ENCODE data around the gene BAAT.

BAAT gene

DNA sequence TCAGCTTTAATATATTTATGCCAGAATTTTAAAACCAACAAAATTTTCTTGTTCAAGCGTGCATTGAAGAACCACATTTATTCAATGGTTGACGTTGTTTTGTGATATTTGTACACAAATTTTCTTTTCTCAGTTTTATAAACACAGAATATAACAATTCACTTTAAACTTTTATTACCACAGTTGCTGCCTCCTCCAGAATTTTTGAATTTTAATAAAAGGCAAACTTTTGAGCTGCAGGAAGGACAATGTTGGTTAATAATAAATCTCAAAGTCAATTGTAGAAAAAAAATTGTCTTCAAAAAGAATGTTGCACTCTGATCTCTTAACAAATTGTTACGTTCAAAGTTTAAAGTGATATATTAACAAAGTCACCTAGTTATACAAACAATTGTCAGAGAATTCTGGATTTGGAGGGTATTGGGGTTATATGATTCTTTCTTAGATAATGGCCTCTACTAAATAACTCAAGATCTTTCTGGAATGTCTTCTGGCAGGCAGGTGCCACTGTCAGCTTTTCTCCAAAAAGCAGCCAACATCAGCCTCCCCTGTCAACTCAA, 60.5 kb downstream of the BAAT start:
- DNase-seq (ENCODE audit: low read depth, low spot score): no peak

- no peak for DNase-seq (ENCODE audit: low read depth, low spot score)
Observed at GRCh38 chr9:101323129-101323528, 61.7 kb downstream of the BAAT start.

DNA sequence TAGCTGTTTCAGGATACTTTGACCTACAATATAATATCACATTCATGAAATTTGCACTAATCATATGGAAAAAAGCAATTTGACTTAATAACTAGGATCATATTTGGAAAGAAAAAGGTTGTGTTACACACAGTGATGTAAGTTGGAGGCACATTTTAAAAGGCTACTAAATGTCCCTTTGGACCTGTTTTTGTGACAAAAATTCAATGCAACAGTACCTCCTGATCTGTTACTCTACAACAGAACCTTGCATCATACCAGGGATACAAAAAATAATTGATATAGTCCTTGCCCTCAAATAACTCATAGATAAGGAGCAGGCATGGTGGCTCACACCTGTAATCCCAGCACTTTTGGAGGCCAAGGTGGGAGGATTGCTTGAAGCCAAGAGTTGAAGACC, 67.1 kb downstream of the BAAT start:
- DNase-seq (ENCODE audit: low read depth, low spot score): no peak

- no peak for DNase-seq (ENCODE audit: low read depth, low spot score)
Observed at GRCh38 chr9:101315112-101315450, 69.7 kb downstream of the BAAT start.

- no peak for DNase-seq (ENCODE audit: low read depth, low spot score)
Observed at GRCh38 chr9:101312661-101313060, 72.1 kb downstream of the BAAT start.

- DNase-seq (ENCODE audit: low read depth, low spot score): peak; percentile 85
Observed at GRCh38 chr9:101311758-101312420, 72.9 kb downstream of the BAAT start.

- no peak for DNase-seq (ENCODE audit: low read depth, low spot score)
Observed at GRCh38 chr9:101311191-101311590, 73.6 kb downstream of the BAAT start.

All from astrocyte of the hippocampus (primary cell).